SJCRH30 (cell line): ENCODE data around the gene SH3GL2. TPM values are rescaled to one million over a fixed set of nuclear protein-coding genes. Genes with fewer than 3 reads are reported as not detected.
"Not testable (repeated sequence)": the region's sequence is repeated elsewhere in the genome, so short reads cannot be mapped to it uniquely, and the experiment has no call there.

Experiments used
- DNase-seq, 2 experiments: peaks; one replicate each; pipeline ENCODE4 v3.0.0-alpha.2; 2015 to 2020
- H3K27ac ChIP-seq: fragments of 250-450 bp; sonication (Bioruptor Pico); 2 replicates; pipeline ENCODE4 v1.5.1; 2020; ENCODE audit warnings: mild to moderate bottlenecking, moderate library complexity
- H3K27me3 ChIP-seq: fragments of 250-450 bp; sonication (Bioruptor Pico); 2 replicates; pipeline ENCODE4 v1.5.1; 2020; ENCODE audit warnings: mild to moderate bottlenecking, moderate library complexity
- H3K36me3 ChIP-seq: fragments of 250-450 bp; sonication (Bioruptor Pico); 2 replicates; pipeline ENCODE4 v1.5.1; 2020; ENCODE audit warnings: mild to moderate bottlenecking, moderate library complexity
- H3K4me1 ChIP-seq: fragments of 250-450 bp; sonication (Bioruptor Pico); 2 replicates; pipeline ENCODE4 v1.5.1; 2020; ENCODE audit warnings: mild to moderate bottlenecking, moderate library complexity
- H3K4me3 ChIP-seq: fragments of 250-450 bp; sonication (Bioruptor Pico); 2 replicates; pipeline ENCODE4 v1.5.1; 2020; ENCODE audit warnings: mild to moderate bottlenecking, moderate library complexity
- H3K9me3 ChIP-seq: fragments of 250-450 bp; sonication (Bioruptor Pico); replicated peaks from 2 replicates; pipeline ENCODE4 v1.5.1; 2020; ENCODE audit warnings: mild to moderate bottlenecking, moderate library complexity
- total RNA-seq: library from RNA; depleted of rRNA; stranded (reverse); fragments of >200 nt; shearing (Covaris generic); gene quantifications from 2 replicates; pipeline ENCODE4 v1.2.3, GENCODE V29; 2014

The SH3GL2 gene
- total RNA-seq, 1 experiment from 2014 or later = 0.10 TPM

DNA sequence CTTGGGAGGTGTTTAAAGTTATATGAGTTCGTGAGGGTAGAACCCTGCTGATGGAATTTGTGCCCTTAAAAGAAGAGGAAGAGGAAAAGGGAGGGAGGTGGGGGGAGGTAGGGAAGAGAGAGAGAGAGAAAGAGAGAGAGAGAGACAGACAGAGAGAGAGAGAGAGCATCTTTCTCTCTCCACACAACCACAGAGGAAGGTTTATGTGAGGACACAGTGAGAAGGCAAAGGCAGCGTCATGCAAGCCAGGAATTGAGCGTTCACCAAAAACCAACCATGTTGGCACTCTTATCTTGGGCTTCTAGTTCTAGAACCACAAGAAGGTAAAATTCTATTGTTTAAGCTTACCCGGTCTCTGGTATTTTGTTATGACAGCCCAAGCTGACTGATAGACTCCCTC, 152.4 kb downstream of the SH3GL2 start:
- Histone ChIP-seq H3K27ac (no peak overlapping the region), H3K27me3 (no peaks in the 10 kb centered on the region), H3K4me1 (no peaks in the 10 kb centered on the region), H3K4me3 (no peak overlapping the region), H3K9me3 (no peaks in the 10 kb centered on the region), H3K36me3 (no peaks in the 10 kb centered on the region)
- DNase-seq = no peak

DNA sequence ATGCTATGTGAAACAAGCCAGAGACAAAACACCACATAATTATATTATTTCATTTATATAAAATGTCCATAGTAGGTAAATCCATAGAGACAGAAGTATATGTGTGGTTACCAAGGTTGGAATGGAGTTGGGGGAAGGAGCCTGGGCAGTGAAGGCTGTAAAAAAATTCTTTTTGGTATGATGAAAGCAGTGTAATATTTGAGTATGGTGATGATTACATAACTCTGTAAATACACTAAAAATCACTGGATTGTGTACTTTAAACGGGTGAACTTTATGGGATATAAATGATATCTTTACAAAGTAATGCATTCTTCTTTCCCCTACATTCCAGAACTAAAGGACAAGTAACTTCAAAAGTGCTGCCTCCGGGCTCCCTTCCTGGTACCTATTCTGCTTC, 155.8 kb downstream of the SH3GL2 start:
- Histone ChIP-seq H3K27me3 (no peaks in the 10 kb centered on the region), H3K27ac (no peak overlapping the region)
- DNase-seq = no peak

DNA sequence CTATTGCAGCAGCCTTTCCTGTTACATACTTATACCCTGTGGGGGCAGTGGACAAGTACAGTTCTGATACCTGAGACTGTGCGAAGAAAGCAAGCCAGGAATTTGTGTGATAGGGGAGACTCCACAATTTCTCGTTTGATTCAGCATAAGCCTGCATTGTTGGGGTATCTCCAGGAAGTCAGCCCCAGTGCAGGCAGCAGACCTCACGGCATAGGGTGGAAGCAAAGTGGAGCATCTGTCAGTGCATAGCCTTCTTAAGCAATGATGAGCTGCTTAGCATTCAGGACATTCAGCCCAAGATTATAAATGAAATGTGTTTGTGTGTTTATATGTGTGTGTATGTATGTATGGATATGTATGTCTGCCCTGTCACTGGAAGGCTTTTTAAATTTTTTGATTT, 157.0 kb downstream of the SH3GL2 start:
- H3K4me3 ChIP-seq = no peak overlapping the region
- no peaks in the 10 kb centered on the region for H3K36me3 ChIP-seq
- no peak overlapping the region for H3K27ac ChIP-seq
- DNase-seq = no peak
- no peaks in the 10 kb centered on the region for H3K9me3 ChIP-seq
- H3K27me3 ChIP-seq = no peaks in the 10 kb centered on the region
- no peaks in the 10 kb centered on the region for H3K4me1 ChIP-seq

More for the DNA sequence above, 155.8 kb downstream of the SH3GL2 start:
- Histone ChIP-seq H3K9me3 (no peaks in the 10 kb centered on the region), H3K4me1 (no peaks in the 10 kb centered on the region), H3K4me3 (no peak overlapping the region), H3K36me3 (no peaks in the 10 kb centered on the region)

DNA sequence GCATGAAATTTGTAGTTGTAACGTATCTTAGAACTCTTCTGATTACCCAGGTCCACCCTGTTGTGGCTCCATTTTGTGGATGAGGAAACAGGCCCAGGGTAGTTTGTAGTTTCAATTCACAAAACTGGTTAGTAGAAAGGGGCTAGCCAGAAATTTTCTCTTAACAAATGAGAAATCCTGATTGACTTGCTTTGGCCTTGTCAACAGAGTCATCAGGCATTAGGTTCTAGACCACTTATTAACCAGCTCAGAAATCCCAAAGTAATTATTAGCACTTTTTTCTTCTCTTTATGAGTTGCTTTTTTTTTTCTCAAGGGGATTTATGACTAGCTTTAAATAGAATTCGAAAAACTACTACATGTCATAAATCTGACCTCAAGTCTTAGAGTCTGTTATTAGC, 160.2 kb downstream of the SH3GL2 start:
- no peaks in the 10 kb centered on the region for H3K36me3 ChIP-seq
- H3K27me3 ChIP-seq = no peaks in the 10 kb centered on the region
- H3K4me1 ChIP-seq = no peaks in the 10 kb centered on the region
- no peak overlapping the region for H3K27ac ChIP-seq
- H3K9me3 ChIP-seq = no peaks in the 10 kb centered on the region
- no peak overlapping the region for H3K4me3 ChIP-seq
- no peak for DNase-seq

DNA sequence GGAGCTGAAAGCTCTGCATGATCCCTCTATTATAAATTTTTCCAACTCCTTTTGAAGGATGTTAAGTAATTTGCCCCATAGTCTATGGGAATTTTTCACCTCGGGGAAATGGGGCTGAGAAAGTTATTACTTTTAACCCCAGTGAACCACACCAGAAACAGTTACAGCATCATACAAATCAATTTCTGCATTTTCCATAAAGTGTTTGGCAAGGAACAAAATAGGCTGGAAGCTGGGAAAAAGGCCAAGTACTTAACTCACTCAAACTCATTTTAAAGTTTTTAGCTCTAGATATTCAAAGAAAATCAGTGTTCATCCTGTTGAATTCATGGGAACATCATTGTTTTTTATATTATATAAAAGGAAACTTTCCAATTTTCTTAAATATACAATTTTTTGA, 160.9 kb downstream of the SH3GL2 start:
- H3K27me3 ChIP-seq = no peaks in the 10 kb centered on the region
- no peak overlapping the region for H3K4me3 ChIP-seq
- no peak overlapping the region for H3K27ac ChIP-seq
- H3K4me1 ChIP-seq = no peaks in the 10 kb centered on the region
- H3K36me3 ChIP-seq = no peaks in the 10 kb centered on the region
- no peaks in the 10 kb centered on the region for H3K9me3 ChIP-seq
- no peak for DNase-seq

DNA sequence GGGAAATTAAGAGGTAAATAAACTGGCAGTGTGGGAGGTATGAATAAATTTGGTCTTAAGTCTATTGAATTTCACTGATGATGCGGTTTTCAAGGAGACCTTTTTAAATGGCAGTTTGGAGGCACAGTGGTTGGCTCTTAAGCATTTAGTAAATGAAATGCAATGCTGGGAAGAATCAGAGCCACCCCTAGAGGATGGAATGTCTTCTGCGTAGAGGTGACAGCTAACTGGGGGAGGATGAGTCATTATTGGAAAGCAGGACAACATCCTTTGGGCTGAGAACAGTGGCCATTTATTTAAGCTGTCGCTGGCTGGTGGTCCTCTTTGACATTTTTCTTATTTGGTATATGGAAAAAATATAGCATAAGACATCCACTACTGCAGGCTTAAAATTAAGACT, 163.2 kb downstream of the SH3GL2 start:
- H3K27me3 ChIP-seq = no peaks in the 10 kb centered on the region
- no peaks in the 10 kb centered on the region for H3K9me3 ChIP-seq
- H3K4me1 ChIP-seq = no peaks in the 10 kb centered on the region
- H3K4me3 ChIP-seq = no peak overlapping the region
- no peak for DNase-seq
- H3K27ac ChIP-seq = no peak overlapping the region
- H3K36me3 ChIP-seq = no peaks in the 10 kb centered on the region

DNA sequence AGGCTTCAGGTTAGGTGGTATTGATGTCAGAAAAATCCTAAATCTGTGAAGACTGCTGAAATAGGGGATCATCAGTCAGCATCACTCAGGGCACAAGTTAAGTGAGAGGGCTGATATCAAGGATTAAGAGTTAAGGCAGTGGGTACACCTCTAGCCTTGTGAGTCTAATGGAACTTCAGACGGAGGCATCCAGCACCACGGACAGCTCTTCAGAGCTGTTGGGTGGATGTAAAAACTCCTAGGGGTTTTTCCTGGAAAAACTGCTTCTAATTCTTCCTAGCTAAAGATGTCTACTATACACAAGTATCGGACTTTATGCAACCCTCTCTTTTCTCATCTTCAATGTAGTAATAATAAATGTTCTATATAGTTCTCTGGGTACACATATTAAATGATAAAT, 165.9 kb downstream of the SH3GL2 start:
- H3K4me1 ChIP-seq = no peaks in the 10 kb centered on the region

DNA sequence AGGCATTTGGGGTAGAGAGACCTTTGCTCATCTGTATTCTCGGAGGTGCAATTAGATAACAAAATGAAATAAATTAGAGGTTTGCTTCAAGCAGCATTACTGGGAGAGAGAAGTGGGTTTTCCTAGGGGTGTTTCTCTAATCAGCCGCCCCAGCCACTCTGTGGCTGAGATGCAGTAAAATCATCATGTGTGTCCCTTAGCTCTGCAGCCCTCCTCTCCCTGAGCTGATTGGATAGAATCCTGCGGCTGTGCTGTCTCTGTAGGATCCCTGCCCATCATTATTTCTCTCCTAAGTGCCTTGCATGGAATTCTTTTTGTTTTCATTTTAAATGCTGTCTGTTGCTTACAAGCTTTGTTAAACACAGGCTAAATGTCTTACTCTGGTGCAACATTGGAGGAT, 171.4 kb downstream of the SH3GL2 start:
- DNase-seq = no peak
- H3K27ac ChIP-seq = no peak overlapping the region
- no peak overlapping the region for H3K4me3 ChIP-seq
- no peaks in the 10 kb centered on the region for H3K27me3 ChIP-seq
- H3K9me3 ChIP-seq = no peaks in the 10 kb centered on the region
- no peaks in the 10 kb centered on the region for H3K36me3 ChIP-seq
- no peaks in the 10 kb centered on the region for H3K4me1 ChIP-seq

More for the DNA sequence above, 165.9 kb downstream of the SH3GL2 start:
- no peaks in the 10 kb centered on the region for H3K9me3 ChIP-seq
- H3K27ac ChIP-seq = no peak overlapping the region
- H3K4me3 ChIP-seq = no peak overlapping the region
- no peaks in the 10 kb centered on the region for H3K27me3 ChIP-seq
- DNase-seq = peak; percentile 40 to 67
- no peaks in the 10 kb centered on the region for H3K36me3 ChIP-seq

DNA sequence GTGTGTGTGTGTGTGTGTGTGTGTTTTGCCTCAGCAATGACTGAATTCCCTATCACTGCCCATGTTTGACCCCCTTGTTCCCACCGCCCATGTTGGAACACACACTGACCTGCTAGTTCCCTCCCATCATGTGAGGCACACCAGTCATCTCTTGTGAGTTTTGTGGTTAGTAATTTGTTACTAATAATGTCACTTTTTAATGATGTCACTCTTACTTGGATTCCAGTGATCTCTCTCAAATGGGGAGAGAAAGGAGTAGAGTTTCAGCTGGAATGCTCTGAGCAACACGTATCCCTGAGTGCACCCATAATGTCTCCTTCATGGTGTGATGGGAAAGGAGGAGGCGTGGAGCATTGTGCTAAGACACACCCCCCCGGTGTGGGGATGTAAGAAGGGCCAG, 172.6 kb downstream of the SH3GL2 start:
- Histone ChIP-seq H3K36me3 (no peaks in the 10 kb centered on the region), H3K27ac (no peak overlapping the region), H3K27me3 (no peaks in the 10 kb centered on the region), H3K4me3 (no peak overlapping the region), H3K9me3 (no peaks in the 10 kb centered on the region), H3K4me1 (no peaks in the 10 kb centered on the region)
- no peak for DNase-seq

DNA sequence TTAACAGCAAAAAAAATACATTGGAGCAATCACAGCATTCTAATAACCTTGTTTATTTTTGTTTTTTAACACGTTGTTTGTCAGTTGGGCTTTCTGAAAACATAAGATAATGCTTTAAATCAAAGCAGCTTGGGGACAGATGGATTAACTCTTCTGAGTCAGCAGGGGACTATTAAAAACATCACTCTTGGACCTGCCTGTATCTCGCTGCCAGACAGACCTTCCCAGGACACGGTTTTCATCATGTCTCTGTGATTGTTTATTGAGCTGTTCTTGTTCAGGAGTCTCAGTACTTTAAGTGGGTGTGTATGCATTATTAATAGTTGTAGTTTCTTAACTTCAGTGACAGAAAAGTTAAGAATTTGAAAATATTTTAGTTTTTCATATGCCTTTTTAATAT, 173.2 kb downstream of the SH3GL2 start:
- Histone ChIP-seq H3K36me3 (no peaks in the 10 kb centered on the region), H3K27ac (no peak overlapping the region), H3K9me3 (no peaks in the 10 kb centered on the region), H3K4me3 (no peak overlapping the region), H3K4me1 (no peaks in the 10 kb centered on the region), H3K27me3 (no peaks in the 10 kb centered on the region)
- no peak for DNase-seq

DNA sequence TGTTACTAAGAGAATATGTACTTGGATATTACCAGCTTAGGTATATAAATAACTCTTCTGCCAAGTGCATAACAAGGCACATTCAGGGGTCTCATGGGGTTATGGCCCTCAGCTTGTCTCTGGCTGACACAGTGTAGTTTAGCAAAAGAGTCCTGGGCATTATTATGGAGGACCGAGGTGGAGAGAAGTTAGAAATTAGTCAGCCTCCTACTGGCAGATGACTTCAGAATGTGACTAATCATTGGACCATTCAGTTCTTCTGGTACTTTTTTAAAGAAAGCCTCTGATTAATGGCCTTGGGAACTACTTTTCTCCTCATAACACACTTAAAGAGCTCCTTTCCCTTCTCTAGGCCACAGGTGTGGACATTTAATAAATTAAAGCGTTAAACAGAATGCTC, 178.9 kb downstream of the SH3GL2 start:
- Histone ChIP-seq H3K27ac (no peak overlapping the region), H3K4me3 (no peak overlapping the region), H3K36me3 (no peaks in the 10 kb centered on the region), H3K27me3 (no peaks in the 10 kb centered on the region), H3K4me1 (no peaks in the 10 kb centered on the region), H3K9me3 (no peaks in the 10 kb centered on the region)
- DNase-seq = no peak

DNA sequence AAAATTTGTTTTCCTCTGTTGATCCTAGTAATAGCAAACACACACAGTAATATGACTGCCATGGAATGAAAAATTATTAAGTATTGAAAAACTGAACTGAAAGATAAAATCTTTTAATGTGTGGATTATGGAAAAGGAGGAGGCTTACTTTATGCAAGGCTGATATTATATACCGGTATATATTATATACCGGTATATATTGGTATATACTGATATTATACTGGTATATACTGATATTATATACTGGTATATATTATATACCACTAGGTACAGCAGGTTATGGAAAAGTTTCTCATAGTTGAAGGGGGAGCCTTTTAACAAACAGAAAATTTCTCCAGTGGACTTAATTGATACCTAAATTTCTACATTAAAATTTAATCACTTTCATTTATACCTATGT, 181.4 kb downstream of the SH3GL2 start:
- no peak overlapping the region for H3K4me3 ChIP-seq
- H3K27me3 ChIP-seq = no peaks in the 10 kb centered on the region
- no peaks in the 10 kb centered on the region for H3K4me1 ChIP-seq
- H3K36me3 ChIP-seq = no peaks in the 10 kb centered on the region
- H3K27ac ChIP-seq = no peak overlapping the region
- no peak for DNase-seq
- no peaks in the 10 kb centered on the region for H3K9me3 ChIP-seq

DNA sequence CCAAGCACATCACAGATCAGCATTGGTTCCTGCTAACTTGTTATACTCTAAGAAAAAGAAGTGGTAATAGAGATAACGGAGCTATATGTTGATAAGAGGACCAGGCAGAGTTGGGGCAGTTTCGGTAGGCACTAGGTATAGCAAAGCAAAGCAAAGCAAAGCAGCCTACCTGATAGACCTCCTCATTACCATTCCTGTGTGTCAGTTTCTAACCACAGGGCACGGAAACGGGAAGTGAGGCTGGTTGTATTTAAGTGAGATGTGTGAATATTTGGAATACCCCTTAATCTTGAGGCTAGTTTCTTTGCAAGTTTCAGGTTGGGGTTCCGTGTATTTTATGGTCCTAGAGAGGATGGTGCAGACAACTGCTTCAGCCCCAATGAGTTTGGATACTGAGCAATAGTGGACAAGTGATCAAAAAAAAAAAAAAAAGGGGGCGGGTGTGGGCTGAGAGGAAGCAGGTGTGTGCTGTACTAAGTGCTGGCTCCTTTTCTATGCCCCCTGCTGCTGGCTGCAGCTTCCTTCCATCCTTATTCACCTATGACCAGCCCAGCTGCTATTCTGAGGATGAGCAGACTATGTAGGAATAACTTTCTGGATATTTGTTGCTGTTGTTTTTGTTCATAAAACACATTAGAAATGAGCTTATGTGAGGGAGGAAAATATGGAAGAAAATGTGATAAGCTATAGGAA, 183.3 kb downstream of the SH3GL2 start:
- Histone ChIP-seq H3K4me3 (no peak overlapping the region), H3K27ac (no peak overlapping the region), H3K9me3 (no peaks in the 10 kb centered on the region), H3K4me1 (no peaks in the 10 kb centered on the region), H3K27me3 (no peaks in the 10 kb centered on the region), H3K36me3 (no peaks in the 10 kb centered on the region)
- DNase-seq = no peak

DNA sequence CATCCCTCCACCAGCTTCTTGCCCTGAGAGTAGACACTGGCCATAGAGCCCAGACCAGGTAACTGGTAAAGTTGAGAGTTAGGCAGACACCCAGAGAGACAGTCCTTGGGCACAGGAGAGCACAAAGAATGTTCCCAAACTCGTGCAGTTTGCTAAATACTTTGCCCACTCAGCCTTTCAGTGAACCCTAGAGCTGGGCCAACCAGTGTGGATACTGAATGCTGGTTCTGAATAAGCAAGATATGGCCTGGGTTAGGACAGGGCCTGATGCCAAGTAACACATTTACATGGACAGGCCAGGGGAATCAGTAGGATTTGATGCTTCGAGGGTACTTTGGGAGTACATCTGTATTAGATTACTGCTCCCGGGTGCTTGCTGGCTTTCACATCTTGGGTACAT, 185.4 kb downstream of the SH3GL2 start:
- no peaks in the 10 kb centered on the region for H3K9me3 ChIP-seq
- no peak overlapping the region for H3K4me3 ChIP-seq
- H3K36me3 ChIP-seq = no peaks in the 10 kb centered on the region
- H3K4me1 ChIP-seq = no peaks in the 10 kb centered on the region
- no peak for DNase-seq
- H3K27me3 ChIP-seq = no peaks in the 10 kb centered on the region
- H3K27ac ChIP-seq = no peak overlapping the region

DNA sequence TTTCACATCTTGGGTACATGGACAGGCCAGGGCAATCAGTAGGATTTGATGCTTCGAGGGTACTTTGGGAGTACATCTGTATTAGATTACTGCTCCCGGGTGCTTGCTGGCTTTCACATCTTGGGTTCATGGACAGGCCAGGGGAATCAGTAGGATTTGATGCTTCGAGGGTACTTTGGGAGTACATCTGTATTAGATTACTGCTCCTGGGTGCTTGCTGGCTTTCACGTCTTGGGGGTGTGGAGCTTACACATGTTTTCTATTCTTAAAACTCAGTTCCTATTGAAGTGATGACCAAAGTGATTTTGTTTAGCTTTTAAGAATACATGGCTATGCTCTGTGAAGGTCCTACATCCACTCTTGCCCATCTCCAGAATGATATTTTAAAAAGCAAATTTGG, 186.3 kb downstream of the SH3GL2 start:
- H3K9me3 ChIP-seq, H3K27ac ChIP-seq, H3K27me3 ChIP-seq, H3K4me1 ChIP-seq, DNase-seq, H3K36me3 ChIP-seq, H3K4me3 ChIP-seq: not testable (repeated sequence)

DNA sequence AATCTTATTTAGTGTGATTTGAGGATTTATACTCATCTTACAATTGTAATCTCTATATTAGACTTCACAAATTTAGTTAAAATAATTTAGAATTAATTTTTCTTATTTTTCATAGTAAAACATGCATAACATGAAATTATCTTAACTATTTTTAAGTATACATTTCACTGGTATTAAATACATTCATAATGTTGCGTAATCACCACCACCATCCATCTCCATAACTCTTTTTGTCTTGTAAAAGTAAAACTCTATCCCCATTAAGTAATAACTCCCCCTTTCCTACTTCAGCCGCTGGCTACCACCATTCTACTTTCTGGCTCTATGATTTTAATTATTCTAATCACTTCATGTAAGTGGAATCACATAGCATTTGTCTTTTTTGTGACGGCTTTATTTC, 193.4 kb downstream of the SH3GL2 start:
- Histone ChIP-seq H3K9me3 (no peaks in the 10 kb centered on the region), H3K36me3 (no peaks in the 10 kb centered on the region), H3K4me3 (no peak overlapping the region), H3K27ac (no peak overlapping the region), H3K27me3 (no peaks in the 10 kb centered on the region), H3K4me1 (peaks cover 7% of the 10 kb centered on the region)
- no peak for DNase-seq
